Activated naive CD8-positive, alpha-beta T cell treated with anti-CD3 and anti-CD28 coated beads for 36 hours (primary cell): ENCODE data around the gene MAP3K14. TPM values are rescaled to one million over a fixed set of nuclear protein-coding genes. Genes with fewer than 3 reads are reported as not detected.

Experiments
- DNase-seq: peaks from one replicate; pipeline ENCODE4 v3.0.0; 2021
- H3K27ac Mint-ChIP-seq: one replicate; pipeline ENCODE4 v1.8.0; 2022; ENCODE audit warnings: mild to moderate bottlenecking, moderate library complexity, mixed read lengths
- H3K27me3 Mint-ChIP-seq: one replicate; pipeline ENCODE4 v1.8.0; 2022; ENCODE audit warnings: mild to moderate bottlenecking, mixed read lengths
- H3K36me3 Mint-ChIP-seq: one replicate; pipeline ENCODE4 v1.8.0; 2021; ENCODE audit warnings: mild to moderate bottlenecking, mixed read lengths
- H3K4me1 Mint-ChIP-seq: one replicate; pipeline ENCODE4 v1.8.0; 2021; ENCODE audit warnings: mixed read lengths
- H3K4me3 Mint-ChIP-seq: one replicate; pipeline ENCODE4 v1.8.0; 2022; ENCODE audit warnings: mild to moderate bottlenecking, moderate library complexity, mixed read lengths
- H3K9me3 Mint-ChIP-seq: one replicate; pipeline ENCODE4 v1.8.0; 2022; ENCODE audit warnings: mixed read lengths
- total RNA-seq, 2 experiments: library from RNA; stranded (reverse); gene quantifications; one replicate each; pipeline ENCODE4 v1.2.3, GENCODE V29; 2021

The MAP3K14 gene
- total RNA-seq, 2 experiments from 2014 or later: 27.1 to 28.3 TPM

DNA sequence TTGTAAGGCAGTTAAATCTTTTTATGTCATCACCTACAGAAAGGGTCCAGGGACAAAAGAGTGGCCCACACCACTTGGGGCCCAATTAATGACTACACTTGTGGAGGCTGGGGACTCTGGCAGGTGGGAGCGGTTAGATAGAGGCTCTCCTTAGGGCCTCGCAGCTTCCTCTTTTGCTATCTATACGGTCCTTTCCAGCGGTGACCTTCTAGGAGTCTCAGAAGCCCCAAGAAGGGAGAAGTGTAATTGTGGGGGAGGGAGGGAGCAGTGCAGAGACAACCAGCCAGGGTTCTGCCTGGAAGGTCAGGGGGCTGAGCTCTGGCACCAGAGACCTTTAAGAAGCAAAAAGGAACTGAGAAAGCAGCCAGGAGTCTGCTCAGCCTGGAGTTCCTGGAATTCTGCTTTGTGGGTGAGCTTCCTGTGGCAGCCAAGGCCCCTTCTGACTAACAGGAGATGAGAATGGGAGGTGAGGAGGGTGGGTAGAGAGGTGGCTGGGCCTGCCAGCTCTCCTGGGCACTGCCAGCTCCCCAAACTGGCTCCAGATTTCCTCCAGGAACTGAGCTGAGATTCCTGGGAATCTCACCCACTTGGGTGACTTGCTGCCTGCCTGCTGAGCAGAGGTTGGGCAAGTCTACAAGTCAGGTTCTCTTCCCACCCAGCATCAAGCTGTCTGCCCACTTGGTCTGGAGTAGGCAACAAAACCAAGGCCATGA, 16.3 kb upstream of the MAP3K14 start:
- no peak for DNase-seq
- H3K4me1 Mint-ChIP-seq: peaks cover 16% of the 10 kb centered on the region
- H3K27ac Mint-ChIP-seq: peak overlapping the region; percentile 71
- no peak overlapping the region for H3K4me3 Mint-ChIP-seq
- no peaks in the 10 kb centered on the region for H3K36me3 Mint-ChIP-seq
- H3K9me3 Mint-ChIP-seq: no peaks in the 10 kb centered on the region
- H3K27me3 Mint-ChIP-seq: no peaks in the 10 kb centered on the region

DNA sequence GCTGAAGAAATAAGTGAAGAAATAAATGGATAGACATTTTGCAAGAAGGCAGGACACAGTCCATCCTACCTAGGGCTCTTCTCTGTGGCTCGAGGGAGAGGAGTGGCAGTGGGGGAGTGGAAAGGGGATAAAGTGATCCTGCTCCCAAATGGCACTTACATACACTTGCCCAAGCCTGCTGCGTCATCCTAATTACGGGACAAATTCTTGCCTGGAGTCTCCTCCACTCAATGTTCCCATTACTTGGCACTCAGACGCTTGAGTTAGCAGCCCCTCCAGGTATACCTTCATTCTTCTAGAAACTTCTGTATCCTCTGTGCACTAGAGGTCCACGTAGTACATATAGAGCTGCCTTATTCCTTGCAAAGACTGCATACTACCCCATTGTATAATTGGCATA, 15.7 kb upstream of the MAP3K14 start:
- no peaks in the 10 kb centered on the region for H3K9me3 Mint-ChIP-seq
- DNase-seq: no peak
- H3K27me3 Mint-ChIP-seq: no peaks in the 10 kb centered on the region
- no peaks in the 10 kb centered on the region for H3K36me3 Mint-ChIP-seq
- peaks cover 16% of the 10 kb centered on the region for H3K4me1 Mint-ChIP-seq
- H3K27ac Mint-ChIP-seq: no peak overlapping the region
- no peak overlapping the region for H3K4me3 Mint-ChIP-seq

DNA sequence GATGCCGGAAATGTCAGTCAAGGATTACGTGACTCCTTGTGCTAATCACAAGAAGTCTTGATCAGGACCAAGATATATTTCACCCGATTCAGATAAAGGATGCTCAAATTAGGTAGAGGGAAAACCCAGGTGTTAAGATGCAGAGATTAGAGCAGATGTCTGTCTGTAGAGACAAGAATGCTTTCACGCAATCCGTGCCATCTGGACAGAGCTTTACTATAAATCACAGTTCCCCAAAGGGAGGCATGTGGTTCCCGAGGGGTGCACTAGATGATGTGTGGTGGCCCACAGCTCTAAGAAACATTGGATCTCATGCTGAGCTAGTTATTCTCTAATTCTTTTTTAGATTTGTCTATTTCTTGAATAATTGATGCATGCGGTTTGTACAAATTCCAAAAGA, 9.8 kb upstream of the MAP3K14 start:
- peaks cover 6% of the 10 kb centered on the region for H3K4me1 Mint-ChIP-seq
- H3K27ac Mint-ChIP-seq: no peak overlapping the region
- H3K36me3 Mint-ChIP-seq: no peaks in the 10 kb centered on the region
- no peak overlapping the region for H3K4me3 Mint-ChIP-seq
- no peaks in the 10 kb centered on the region for H3K27me3 Mint-ChIP-seq
- no peaks in the 10 kb centered on the region for H3K9me3 Mint-ChIP-seq
- DNase-seq: no peak

DNA sequence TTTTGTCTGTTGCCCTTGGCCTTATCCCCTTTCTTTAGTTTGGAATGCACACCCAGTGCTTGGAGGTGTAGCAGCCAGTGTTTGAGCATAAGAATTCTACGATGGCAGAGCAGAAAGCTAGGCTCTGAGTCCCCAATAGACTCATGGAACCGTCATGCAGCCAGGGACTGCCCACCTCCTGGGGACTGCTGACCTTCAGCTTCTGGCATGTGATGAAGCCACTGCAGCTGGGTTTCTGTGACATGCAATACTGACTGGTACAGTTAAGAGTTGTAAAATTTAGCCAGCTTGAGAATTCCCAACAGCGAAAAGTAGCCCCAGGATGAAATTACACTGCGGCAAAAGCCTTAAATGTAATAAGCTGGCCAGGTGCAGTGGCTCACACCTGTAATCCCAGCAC, 9.0 kb upstream of the MAP3K14 start:
- no peak for DNase-seq
- Mint-ChIP-seq H3K27ac (no peak overlapping the region), H3K27me3 (no peaks in the 10 kb centered on the region), H3K9me3 (no peaks in the 10 kb centered on the region), H3K4me3 (no peak overlapping the region), H3K36me3 (no peaks in the 10 kb centered on the region), H3K4me1 (peaks cover 13% of the 10 kb centered on the region)

DNA sequence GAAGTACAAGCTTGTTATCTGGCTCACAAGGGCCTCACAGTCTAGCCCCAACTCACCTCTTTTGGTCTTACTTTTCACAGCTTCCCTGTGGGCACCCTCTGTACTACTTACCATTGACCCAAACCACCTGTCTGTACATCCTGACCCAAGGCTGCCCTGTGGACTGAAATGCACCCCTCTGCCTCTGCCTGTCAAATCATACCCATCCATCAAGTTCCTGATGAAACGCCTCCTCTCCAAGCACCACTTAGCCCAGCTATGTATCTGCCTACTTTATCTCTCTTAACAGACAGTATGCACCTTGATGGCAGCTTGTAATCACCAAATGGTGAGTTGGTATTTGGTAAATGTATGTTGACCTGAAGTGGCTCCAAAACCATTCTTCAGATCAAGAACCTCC, 7.5 kb upstream of the MAP3K14 start:
- H3K9me3 Mint-ChIP-seq: no peaks in the 10 kb centered on the region
- no peak overlapping the region for H3K4me3 Mint-ChIP-seq
- peaks cover 2% of the 10 kb centered on the region for H3K36me3 Mint-ChIP-seq

DNA sequence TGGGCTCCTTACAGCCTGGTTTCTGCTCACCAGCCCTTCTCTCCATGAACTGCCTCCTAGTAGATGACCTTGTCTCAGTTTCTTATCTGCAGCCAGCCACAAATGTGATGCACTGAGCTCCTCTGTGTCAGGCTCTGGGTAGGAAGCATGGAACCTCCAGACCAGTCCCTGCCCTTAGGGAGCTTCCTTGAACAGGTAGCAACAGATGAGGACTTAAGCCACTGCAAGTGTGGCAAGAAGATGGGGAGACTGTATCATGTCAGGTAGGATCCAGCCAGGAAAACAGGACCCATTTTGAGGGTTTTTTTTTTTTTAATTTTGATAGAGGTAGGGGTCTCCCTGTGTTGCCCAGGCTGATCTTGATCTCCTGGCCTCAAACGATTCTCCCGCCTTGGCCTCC, 5.3 kb upstream of the MAP3K14 start:
- H3K9me3 Mint-ChIP-seq: no peaks in the 10 kb centered on the region
- H3K4me1 Mint-ChIP-seq: peaks cover 43% of the 10 kb centered on the region
- H3K27me3 Mint-ChIP-seq: peaks cover 2% of the 10 kb centered on the region
- no peak overlapping the region for H3K27ac Mint-ChIP-seq
- peaks cover 2% of the 10 kb centered on the region for H3K36me3 Mint-ChIP-seq
- no peak overlapping the region for H3K4me3 Mint-ChIP-seq
- no peak for DNase-seq

More for the DNA sequence above, 7.5 kb upstream of the MAP3K14 start:
- no peak for DNase-seq
- Mint-ChIP-seq H3K27me3 (no peaks in the 10 kb centered on the region), H3K27ac (no peak overlapping the region), H3K4me1 (peaks cover 25% of the 10 kb centered on the region)

DNA sequence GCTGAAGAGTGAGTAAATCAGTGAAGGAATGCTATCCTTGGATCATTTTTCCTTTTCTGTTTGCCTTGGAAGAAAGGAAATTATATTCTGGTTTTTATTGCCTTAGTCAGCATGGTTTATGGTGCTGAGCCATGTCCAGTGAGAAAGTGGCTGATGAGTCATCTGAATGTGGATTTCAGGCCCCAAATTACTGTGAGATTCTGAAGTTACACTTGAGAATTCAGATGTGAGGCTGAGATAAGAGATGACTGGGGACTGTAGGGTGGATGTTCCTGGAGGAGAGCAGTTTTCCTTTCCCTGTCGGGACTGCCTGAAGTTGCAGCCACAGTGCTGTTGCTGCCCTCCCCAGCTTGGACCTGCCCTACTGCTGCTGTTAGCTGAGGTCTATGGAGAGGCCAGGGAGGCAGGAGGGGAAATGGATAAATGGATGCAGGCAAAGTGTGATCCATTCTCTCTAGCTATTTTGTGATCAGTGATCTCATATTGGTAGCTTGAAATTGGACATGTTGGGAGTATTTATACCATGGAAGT, 4.2 kb upstream of the MAP3K14 start:
- H3K9me3 Mint-ChIP-seq: no peaks in the 10 kb centered on the region
- no peak overlapping the region for H3K4me3 Mint-ChIP-seq
- peaks cover 3% of the 10 kb centered on the region for H3K27me3 Mint-ChIP-seq
- no peak for DNase-seq
- H3K4me1 Mint-ChIP-seq: peaks cover 43% of the 10 kb centered on the region
- no peak overlapping the region for H3K27ac Mint-ChIP-seq
- H3K36me3 Mint-ChIP-seq: peaks cover 3% of the 10 kb centered on the region

DNA sequence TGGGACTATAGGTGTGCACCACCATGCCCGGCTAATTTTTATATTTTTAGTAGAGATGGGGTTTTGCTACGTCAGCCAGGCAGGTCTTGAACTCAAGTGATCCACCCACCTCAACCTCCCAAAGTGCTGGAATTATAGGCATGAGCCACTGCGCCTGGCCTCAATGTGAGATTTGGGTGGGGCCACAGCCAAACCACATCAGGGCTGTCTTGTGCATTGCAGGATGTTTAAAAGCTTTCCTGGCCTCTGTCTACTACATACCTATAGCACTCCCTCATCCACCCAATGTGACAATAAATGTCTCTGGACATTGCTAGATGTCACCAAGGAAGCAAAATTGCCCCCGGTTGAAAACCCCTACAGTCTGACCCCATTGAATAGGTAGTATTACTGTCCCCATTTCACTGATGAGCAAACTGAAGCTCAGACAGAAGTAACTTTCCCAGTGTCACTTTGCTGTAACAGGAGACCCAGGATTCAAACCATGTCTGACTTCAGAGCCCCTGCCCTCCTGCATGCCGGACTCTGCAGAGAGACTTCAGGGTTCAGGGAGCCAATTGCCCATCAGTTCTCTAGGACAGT, 3.6 kb upstream of the MAP3K14 start:
- no peak for DNase-seq
- Mint-ChIP-seq H3K27ac (no peak overlapping the region), H3K27me3 (peaks cover 3% of the 10 kb centered on the region)

DNA sequence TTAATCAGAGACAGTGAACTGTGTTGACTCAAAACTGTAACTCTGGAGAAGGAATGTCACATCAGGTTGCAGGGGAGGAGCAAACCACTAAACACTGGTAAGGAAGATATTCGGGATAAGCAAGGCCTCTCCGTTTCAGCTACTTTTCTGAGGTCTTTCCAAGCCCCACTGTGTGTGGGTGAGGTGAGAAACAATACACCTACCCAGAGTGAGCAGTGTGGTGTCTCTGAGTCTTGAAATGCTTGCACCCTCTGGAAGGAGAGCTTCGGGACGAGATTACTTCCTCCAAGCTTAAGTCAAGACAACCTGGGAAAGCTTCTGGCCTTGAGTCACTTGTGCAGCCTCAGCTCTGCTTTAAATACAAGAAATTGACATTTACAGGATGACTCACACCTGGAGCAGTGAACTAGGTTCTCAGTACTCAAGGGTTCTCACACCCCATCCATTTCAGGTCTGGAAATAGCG, 2.5 kb upstream of the MAP3K14 start:
- H3K36me3 Mint-ChIP-seq: peaks cover 20% of the 10 kb centered on the region
- no peak for DNase-seq
- H3K4me3 Mint-ChIP-seq: peak overlapping the region; percentile 8
- peaks cover 3% of the 10 kb centered on the region for H3K27me3 Mint-ChIP-seq
- H3K4me1 Mint-ChIP-seq: peaks cover 51% of the 10 kb centered on the region
- no peaks in the 10 kb centered on the region for H3K9me3 Mint-ChIP-seq
- peak overlapping the region; percentile 71 for H3K27ac Mint-ChIP-seq

More for the DNA sequence above, 3.6 kb upstream of the MAP3K14 start:
- H3K4me1 Mint-ChIP-seq: peaks cover 45% of the 10 kb centered on the region
- no peaks in the 10 kb centered on the region for H3K9me3 Mint-ChIP-seq
- peaks cover 8% of the 10 kb centered on the region for H3K36me3 Mint-ChIP-seq
- no peak overlapping the region for H3K4me3 Mint-ChIP-seq

DNA sequence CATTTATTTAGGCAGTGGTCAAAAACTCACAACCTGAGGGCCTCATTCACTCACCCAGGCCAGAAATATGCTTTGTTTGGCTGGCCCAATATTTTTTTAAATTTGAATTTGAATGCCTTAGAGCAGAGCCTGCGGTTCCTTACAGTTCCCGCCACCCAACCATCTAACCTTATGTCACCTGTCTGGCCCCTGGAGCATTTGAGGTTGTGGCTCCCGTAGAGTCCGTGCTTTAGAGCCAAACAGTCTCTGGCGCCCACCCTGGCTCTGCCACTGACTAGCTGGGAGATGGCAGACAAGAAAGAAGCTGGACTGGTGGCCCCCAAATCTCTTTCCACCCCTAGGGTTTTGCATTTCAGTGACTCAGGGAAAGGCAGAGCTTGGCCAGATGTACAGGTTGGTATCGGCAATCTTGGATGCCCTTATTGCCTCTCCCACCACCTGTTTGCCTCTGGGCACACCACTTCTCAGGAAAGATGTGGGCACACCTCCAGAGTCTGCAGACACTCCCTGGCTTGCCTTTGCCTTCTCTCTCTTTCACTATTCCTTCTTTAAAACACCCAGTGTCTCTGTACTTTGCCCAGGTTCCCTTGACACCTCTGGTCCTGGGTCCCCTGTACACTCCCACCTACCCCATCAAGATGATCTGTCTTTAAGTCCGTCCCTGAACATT, 1.9 kb upstream of the MAP3K14 start:
- H3K27ac Mint-ChIP-seq: peak overlapping the region; percentile 68
- peaks cover 26% of the 10 kb centered on the region for H3K36me3 Mint-ChIP-seq
- DNase-seq: no peak
- H3K27me3 Mint-ChIP-seq: peaks cover 3% of the 10 kb centered on the region
- peak overlapping the region; percentile 29 for H3K4me3 Mint-ChIP-seq
- peaks cover 56% of the 10 kb centered on the region for H3K4me1 Mint-ChIP-seq
- no peaks in the 10 kb centered on the region for H3K9me3 Mint-ChIP-seq

DNA sequence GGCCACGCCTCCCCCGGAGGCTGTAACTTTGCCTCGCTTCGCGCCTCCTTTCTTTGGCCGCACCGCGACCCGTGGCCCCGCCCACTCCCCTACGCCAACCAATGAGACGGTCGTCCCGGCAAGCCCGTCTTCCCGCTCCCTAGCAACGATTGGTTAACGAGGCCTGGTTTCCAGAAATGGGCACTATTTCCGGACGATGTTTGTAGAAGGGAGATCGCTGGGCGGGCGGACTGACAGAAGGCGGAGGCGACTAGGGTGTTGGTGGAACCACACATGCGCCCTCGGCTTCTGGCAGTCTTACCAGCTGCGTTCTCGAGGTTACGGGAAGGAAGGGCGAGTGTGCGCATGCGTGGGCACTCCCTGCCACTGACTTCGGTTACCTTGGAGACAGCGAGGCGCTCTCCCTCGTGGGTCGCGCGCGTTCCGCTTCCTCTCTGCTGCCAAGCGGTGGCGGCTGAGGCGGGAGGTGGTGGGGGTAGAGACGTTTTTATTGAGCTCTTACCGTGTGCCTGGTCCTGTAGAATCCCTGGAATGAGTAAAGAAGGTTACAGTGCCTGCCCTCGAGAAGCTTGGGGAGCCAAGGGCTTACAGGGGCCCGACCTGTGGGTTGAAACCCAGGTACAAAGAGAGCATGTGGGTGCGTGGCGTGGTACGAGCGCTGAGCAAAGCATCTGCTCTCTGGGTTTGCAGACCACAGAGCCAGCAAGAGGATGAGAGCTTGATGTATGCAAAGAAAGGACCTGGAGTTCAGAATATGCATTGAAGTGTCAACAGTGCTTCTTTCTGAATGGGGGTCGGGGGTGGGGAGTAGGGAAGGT, 500 bp upstream of the MAP3K14 start:
- Mint-ChIP-seq H3K27ac (peak overlapping the region; percentile 95), H3K4me3 (peak overlapping the region; percentile 88), H3K9me3 (no peaks in the 10 kb centered on the region), H3K36me3 (peaks cover 31% of the 10 kb centered on the region), H3K4me1 (peaks cover 68% of the 10 kb centered on the region), H3K27me3 (peaks cover 3% of the 10 kb centered on the region)
- DNase-seq: peak; percentile 100

DNA sequence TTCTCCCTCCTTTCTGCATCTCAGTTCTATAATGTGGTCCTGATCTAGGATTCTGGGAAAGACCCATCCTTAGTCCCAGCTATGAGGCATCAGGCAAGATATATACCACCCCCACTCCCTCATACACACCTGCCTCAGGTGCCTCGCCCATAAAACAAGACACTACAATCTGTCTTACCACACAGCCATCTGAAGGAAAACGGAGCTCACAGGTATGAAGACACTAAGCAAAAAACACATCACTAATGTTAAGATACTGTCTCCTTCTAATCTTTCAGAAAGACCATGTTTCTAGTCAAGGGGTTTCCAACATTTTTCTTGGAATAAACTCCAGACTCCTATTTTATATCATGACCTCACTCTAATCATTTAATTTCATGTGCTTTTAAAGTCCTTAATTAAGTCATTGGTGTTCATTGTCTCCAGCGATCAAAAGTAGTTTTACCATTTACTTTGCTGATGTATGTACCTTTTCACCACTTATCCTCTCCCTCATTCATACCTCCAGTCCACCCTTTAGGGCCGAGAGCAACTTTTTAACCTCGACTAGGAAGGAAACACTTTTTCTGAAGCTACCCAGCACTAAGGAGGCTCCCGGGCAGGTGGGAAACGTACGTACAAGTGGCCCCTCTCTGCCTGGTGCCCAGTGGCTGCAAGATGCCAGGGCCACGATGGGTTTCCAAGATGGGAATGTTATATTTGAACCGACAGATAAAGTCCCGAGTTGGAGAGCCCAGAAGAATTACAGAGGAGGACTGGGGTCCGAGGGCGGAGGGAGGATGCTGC, 979 bp downstream of the MAP3K14 start:
- H3K36me3 Mint-ChIP-seq: peaks cover 39% of the 10 kb centered on the region
- H3K27me3 Mint-ChIP-seq: peaks cover 3% of the 10 kb centered on the region
- no peak for DNase-seq
- H3K4me1 Mint-ChIP-seq: peaks cover 69% of the 10 kb centered on the region
- H3K4me3 Mint-ChIP-seq: peak overlapping the region; percentile 94
- peak overlapping the region; percentile 90 for H3K27ac Mint-ChIP-seq
- H3K9me3 Mint-ChIP-seq: no peaks in the 10 kb centered on the region

DNA sequence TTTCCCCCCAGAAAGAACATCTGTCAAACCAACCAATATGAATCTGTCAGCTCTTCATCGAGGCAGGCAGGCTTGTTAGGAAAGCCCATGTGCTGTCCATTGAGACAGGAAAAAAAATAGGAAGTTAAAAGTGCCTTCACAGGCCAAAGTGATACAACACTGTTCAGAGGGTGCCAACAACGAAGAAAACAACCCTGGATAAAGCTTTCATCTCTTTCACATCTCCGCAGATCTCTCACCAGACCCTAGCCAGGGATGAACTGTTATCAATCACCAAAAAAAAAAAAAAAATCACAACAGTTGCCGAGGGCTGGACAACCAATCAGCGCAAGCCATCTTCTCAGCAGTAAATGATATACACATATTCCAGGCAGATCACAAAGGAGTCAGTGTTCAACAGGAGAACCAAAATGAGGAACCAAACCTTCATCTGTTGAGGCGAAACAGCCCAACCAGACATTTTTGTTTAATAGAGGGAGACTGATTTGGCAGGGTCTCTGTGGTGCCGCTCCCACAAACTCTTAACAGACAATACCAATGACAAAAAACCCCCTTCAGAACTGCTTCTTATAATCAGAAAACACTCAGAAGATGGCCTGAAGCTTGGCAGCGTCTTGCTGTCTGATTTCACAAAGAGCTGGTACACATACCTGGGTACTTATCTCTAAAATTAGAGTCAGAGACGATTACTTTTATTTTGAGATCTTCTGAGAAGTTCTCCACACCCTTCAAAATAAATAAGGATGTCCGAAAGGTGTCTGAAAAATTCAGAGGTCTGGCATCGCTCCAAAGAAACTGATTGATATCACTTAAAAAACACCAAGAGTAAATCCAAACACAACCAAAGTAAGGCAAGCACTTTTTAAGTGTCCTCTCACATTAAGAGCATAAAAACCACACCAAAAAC, 1.8 kb downstream of the MAP3K14 start:
- Mint-ChIP-seq H3K27ac (peak overlapping the region; percentile 90), H3K4me1 (peaks cover 72% of the 10 kb centered on the region), H3K9me3 (no peaks in the 10 kb centered on the region), H3K36me3 (peaks cover 48% of the 10 kb centered on the region), H3K4me3 (peak overlapping the region; percentile 94), H3K27me3 (peaks cover 3% of the 10 kb centered on the region)
- no peak for DNase-seq
